HG02623 (cell line): ENCODE data around the gene EIF3F.

Source experiments
- ATAC-seq: cut with Tn5 transposase; IDR thresholded peaks from one replicate; pipeline ENCODE4 v1.9.1; 2021; ENCODE audit warnings: moderate library complexity; ENCODE audit not compliant: unreplicated experiment

Gene EIF3F

GRCh38 chr11:8036002-8036802, 49.1 kb downstream of the EIF3F start:
- no peak for ATAC-seq

- ATAC-seq, result no peak
Measured at GRCh38 chr11:8036986-8037385, 49.8 kb downstream of the EIF3F start.

GRCh38 chr11:8038393-8038792, 51.3 kb downstream of the EIF3F start:
- ATAC-seq, result no peak

GRCh38 chr11:8038811-8039529, 51.8 kb downstream of the EIF3F start:
- ATAC-seq, result no peak

GRCh38 chr11:8039530-8040260, 52.6 kb downstream of the EIF3F start:
- ATAC-seq, result no peak

- no peak for ATAC-seq
Measured at GRCh38 chr11:8040261-8040920, 53.3 kb downstream of the EIF3F start.

- ATAC-seq, result no peak
Measured at GRCh38 chr11:8040921-8041285, 53.8 kb downstream of the EIF3F start.

GRCh38 chr11:8041576-8041975, 54.4 kb downstream of the EIF3F start:
- no peak for ATAC-seq

- ATAC-seq, result no peak
Measured at GRCh38 chr11:8043756-8044155, 56.6 kb downstream of the EIF3F start.

- ATAC-seq, result no peak
Measured at GRCh38 chr11:8045839-8046238, 58.7 kb downstream of the EIF3F start.

GRCh38 chr11:8047382-8047781, 60.2 kb downstream of the EIF3F start:
- ATAC-seq, result no peak

- ATAC-seq, result no peak
Measured at GRCh38 chr11:8049084-8049483, 61.9 kb downstream of the EIF3F start.
